HepG2 (cell line): ENCODE data around the gene NFATC3. TPM values are rescaled to one million over a fixed set of nuclear protein-coding genes. Genes with fewer than 3 reads are reported as not detected.

ENCODE experiments used
- BCL6 ChIP-seq: IDR thresholded peaks from 2 replicates; pipeline ENCODE4 v1.6.1; 2016; ENCODE audit warnings: missing genetic modification reagents, missing compliant biosample characterization
- BRD4 ChIP-seq: sonication (generic); formaldehyde crosslinking; IDR thresholded peaks from 2 replicates; pipeline ENCODE4 v1.4.0; 2020; ENCODE audit warnings: missing genetic modification reagents
- DMAP1 ChIP-seq: IDR thresholded peaks from 2 replicates; pipeline ENCODE4 v1.6.1; 2016
- FOXA3 ChIP-seq: IDR thresholded peaks from 2 replicates; pipeline ENCODE4 v1.6.1; 2016; ENCODE audit warnings: missing genetic modification reagents, missing compliant biosample characterization
- FOXJ3 ChIP-seq: sonication (generic); formaldehyde crosslinking; IDR thresholded peaks from 2 replicates; pipeline ENCODE4 v1.4.0; 2020; ENCODE audit warnings: missing genetic modification reagents, mild to moderate bottlenecking, borderline replicate concordance
- KDM4B ChIP-seq: sonication (generic); formaldehyde crosslinking; IDR thresholded peaks from 2 replicates; pipeline ENCODE4 v1.4.0; 2020; ENCODE audit warnings: missing genetic modification reagents
- MTA1 ChIP-seq: sonication (generic); formaldehyde crosslinking; IDR thresholded peaks from 2 replicates; pipeline ENCODE4 v1.4.0; 2020; ENCODE audit warnings: missing genetic modification reagents, mild to moderate bottlenecking, borderline replicate concordance
- NONO ChIP-seq, 2 experiments: fragments of 450-650 bp in 1 of 2; sonication (generic) in 1 of 2; formaldehyde crosslinking in 1 of 2; IDR thresholded peaks in 1 of 2; conservative IDR thresholded peaks in 1 of 2; 2 replicates each; pipeline versions ENCODE4 v1.6.1 to v1.8.0; 2017 to 2022; ENCODE audit warnings: mild to moderate bottlenecking in 1 of 2, missing genetic modification reagents in 1 of 2, moderate library complexity in 1 of 2
- POLR2AphosphoS2 ChIP-seq: IDR thresholded peaks from 2 replicates; pipeline ENCODE4 v1.6.1; 2011; ENCODE audit warnings: low read depth, low read length, improper control_type of control experiment
- SRSF9 ChIP-seq: fragments of 200-400 bp; formaldehyde crosslinking; IDR thresholded peaks from 2 replicates; pipeline ENCODE4 v1.6.1; 2018; ENCODE audit warnings: borderline replicate concordance, mild to moderate bottlenecking, low read depth, low read length; ENCODE audit not compliant: insufficient read depth, poor library complexity, severe bottlenecking
- TARDBP ChIP-seq: sonication (generic); formaldehyde crosslinking; IDR thresholded peaks from 2 replicates; pipeline ENCODE4 v1.8.0; 2022; ENCODE audit warnings: mild to moderate bottlenecking, missing genetic modification reagents
- TEAD3 ChIP-seq: optimal IDR thresholded peaks from 2 replicates; pipeline ENCODE3; 2016; ENCODE audit warnings: borderline replicate concordance
- THAP11 ChIP-seq: IDR thresholded peaks from 2 replicates; pipeline ENCODE4 v1.6.1; 2016; ENCODE audit warnings: missing biosample characterization, missing genetic modification reagents
- ZNF292 ChIP-seq: sonication (generic); formaldehyde crosslinking; IDR thresholded peaks from 2 replicates; pipeline ENCODE4 v1.8.1; 2022; ENCODE audit warnings: mild to moderate bottlenecking, low read depth, missing genetic modification reagents, borderline replicate concordance
- ZNF335 ChIP-seq: sonication (generic); formaldehyde crosslinking; IDR thresholded peaks from 2 replicates; pipeline ENCODE4 v1.4.0; 2020; ENCODE audit warnings: missing genetic modification reagents
- ZNF678 ChIP-seq: sonication (generic); formaldehyde crosslinking; IDR thresholded peaks from 2 replicates; pipeline ENCODE4 v1.4.0; 2020; ENCODE audit warnings: mild to moderate bottlenecking, missing genetic modification reagents
- polyA plus RNA-seq, 8 experiments: library from polyadenylated mRNA; depleted of rRNA in 3 of 8; stranded (reverse) in 7 of 8; unstranded in 1 of 8; fragments of >200 nt; fragmentation: Illumina TruSeq in 4 of 8; extraction: Trizol in 4 of 8; gene quantifications; 2 replicates each; pipeline versions ENCODE4 v1.2.1 to v1.2.3, GENCODE V29; 2011 to 2016; ENCODE audit warnings: low read depth in 4 of 8, missing spikeins in 1 of 8, mixed read lengths in 1 of 8; ENCODE audit not compliant: insufficient read depth in 1 of 8
- total RNA-seq, 5 experiments: library from RNA; depleted of rRNA; stranded (reverse); fragments of >200 nt; fragmentation: Illumina TruSeq; extraction: Trizol; gene quantifications; 2 replicates each; pipeline ENCODE4 v1.2.3, GENCODE V29; 2016; ENCODE audit warnings: low read depth in 1 of 5
- TF ChIP-seq, protein P1 (sequence below): IDR thresholded peaks from 2 replicates; pipeline ENCODE4 v1.6.1; 2018; ENCODE audit warnings: missing genetic modification reagents
- TF ChIP-seq, protein P2 (sequence below): IDR thresholded peaks from 2 replicates; pipeline ENCODE4 v1.6.1; 2016; ENCODE audit warnings: low read depth
- TF ChIP-seq, protein P3 (sequence below): sonication (generic); formaldehyde crosslinking; IDR thresholded peaks from 2 replicates; pipeline ENCODE4 v1.5.1; 2020; ENCODE audit warnings: mild to moderate bottlenecking, missing genetic modification reagents
- TF ChIP-seq, protein P4 (sequence below): sonication (generic); formaldehyde crosslinking; IDR thresholded peaks from 2 replicates; pipeline ENCODE4 v1.5.1; 2020; ENCODE audit warnings: missing genetic modification reagents, mild to moderate bottlenecking, borderline replicate concordance

Gene NFATC3
- total and polyA plus RNA-seq, 2 of the 13 experiments (the other 11 are each of a cell fraction or from before 2014, with no cell fraction given), result 52.6 to 62.7 TPM

DNA sequence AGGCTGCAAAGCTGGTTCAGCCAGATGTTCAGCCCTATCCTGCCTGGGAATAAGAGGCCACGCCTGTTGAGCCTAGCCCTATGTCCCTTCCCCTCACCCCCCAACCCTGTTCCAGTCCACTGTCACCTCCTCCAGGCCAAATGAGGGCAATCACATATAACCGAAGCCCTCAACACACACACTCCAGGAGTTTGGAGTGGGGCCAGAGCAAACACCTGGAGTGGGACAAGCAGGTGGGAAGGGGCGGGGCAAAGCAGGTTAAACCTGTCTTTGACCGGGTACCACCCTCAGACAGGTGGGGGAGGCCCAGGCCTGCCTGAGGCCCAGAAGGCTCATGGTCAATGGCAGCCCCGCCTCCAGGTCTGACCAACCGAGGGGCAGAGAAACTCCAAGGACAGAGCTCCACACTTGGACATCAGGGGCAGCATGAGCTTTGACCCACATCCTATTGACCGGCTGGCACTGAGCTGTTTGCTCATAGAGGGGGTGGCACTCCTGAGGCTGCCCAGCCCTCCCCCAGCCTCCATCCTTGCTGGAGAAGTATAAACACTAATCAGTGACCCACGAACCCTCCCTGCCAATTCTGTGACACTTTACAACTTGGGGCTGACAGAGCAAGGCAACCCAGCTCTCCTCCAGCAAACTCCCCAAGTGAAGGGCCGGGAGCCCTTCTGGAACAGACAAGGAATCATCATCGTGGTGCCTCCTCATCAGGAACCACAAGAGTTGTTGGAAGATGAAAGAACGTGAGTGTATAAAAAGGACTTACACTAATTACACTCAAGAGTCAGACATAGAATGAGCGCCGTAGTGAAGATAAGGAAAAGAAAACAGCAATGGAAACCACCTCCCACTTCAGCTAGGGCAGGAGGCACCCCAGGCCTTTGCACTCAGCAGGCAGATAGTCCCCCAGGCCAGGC, 149.3 kb downstream of the NFATC3 start (continued):
- no peak for TF ChIP-seq SRSF9
- TF ChIP-seq POLR2AphosphoS2, result peak; percentile 90
- TF ChIP-seq BRD4, result peak; percentile 42; the same call in 1 of the 2 replicates
- TF ChIP-seq ZNF678 (CRISPR knock-in tag), result no peak; the same call in 1 of the 2 replicates
- peak; percentile 49; the same call in 1 of the 2 replicates for TF ChIP-seq FOXJ3 (CRISPR knock-in tag)
- peak; percentile 92 for TF ChIP-seq BCL6 (CRISPR knock-in tag)
- TF ChIP-seq, protein P1, sequence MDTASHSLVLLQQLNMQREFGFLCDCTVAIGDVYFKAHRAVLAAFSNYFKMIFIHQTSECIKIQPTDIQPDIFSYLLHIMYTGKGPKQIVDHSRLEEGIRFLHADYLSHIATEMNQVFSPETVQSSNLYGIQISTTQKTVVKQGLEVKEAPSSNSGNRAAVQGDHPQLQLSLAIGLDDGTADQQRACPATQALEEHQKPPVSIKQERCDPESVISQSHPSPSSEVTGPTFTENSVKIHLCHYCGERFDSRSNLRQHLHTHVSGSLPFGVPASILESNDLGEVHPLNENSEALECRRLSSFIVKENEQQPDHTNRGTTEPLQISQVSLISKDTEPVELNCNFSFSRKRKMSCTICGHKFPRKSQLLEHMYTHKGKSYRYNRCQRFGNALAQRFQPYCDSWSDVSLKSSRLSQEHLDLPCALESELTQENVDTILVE (CRISPR knock-in tag), result peak; percentile 78
- TF ChIP-seq, protein P2, sequence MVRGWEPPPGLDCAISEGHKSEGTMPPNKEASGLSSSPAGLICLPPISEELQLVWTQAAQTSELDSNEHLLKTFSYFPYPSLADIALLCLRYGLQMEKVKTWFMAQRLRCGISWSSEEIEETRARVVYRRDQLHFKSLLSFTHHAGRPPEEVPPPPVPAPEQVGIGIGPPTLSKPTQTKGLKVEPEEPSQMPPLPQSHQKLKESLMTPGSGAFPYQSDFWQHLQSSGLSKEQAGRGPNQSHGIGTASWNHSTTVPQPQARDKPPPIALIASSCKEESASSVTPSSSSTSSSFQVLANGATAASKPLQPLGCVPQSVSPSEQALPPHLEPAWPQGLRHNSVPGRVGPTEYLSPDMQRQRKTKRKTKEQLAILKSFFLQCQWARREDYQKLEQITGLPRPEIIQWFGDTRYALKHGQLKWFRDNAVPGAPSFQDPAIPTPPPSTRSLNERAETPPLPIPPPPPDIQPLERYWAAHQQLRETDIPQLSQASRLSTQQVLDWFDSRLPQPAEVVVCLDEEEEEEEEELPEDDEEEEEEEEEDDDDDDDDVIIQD (CRISPR knock-in tag), result no peak; the same call in none of the 2 replicates
- TF ChIP-seq, protein P3, sequence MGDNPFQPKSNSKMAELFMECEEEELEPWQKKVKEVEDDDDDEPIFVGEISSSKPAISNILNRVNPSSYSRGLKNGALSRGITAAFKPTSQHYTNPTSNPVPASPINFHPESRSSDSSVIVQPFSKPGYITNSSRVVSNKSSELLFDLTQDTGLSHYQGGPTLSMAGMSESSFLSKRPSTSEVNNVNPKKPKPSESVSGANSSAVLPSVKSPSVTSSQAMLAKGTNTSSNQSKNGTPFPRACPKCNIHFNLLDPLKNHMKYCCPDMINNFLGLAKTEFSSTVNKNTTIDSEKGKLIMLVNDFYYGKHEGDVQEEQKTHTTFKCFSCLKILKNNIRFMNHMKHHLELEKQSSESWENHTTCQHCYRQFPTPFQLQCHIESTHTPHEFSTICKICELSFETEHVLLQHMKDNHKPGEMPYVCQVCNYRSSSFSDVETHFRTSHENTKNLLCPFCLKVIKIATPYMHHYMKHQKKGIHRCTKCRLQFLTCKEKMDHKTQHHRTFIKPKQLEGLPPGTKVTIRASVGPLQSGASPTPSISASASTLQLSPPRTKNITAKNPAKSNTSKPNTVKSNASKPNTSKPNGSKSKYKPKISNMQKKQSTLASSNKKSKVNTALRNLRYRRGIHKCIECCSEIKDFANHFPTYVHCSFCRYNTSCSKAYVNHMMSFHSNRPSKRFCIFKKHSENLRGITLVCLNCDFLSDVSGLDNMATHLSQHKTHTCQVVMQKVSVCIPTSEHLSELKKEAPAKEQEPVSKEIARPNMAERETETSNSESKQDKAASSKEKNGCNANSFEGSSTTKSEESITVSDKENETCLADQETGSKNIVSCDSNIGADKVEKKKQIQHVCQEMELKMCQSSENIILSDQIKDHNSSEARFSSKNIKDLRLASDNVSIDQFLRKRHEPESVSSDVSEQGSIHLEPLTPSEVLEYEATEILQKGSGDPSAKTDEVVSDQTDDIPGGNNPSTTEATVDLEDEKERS (CRISPR knock-in tag), result peak; percentile 51; the same call in 1 of the 2 replicates
- TF ChIP-seq TEAD3, result peak; percentile 61
- TF ChIP-seq MTA1, result peak; percentile 94; the same call in 1 of the 2 replicates
- no peak for TF ChIP-seq NONO (IDR thresholded peaks at IDR 0.05)
- peak; percentile 60; the same call in 1 of the 2 replicates for TF ChIP-seq NONO (CRISPR knock-in tag; conservative IDR thresholded peaks at IDR 0.05)
- TF ChIP-seq ZNF292, result peak; percentile 16; the same call in 1 of the 2 replicates
- peak; percentile 86; the same call in 1 of the 2 replicates for TF ChIP-seq KDM4B (CRISPR knock-in tag)
- TF ChIP-seq, protein P4, sequence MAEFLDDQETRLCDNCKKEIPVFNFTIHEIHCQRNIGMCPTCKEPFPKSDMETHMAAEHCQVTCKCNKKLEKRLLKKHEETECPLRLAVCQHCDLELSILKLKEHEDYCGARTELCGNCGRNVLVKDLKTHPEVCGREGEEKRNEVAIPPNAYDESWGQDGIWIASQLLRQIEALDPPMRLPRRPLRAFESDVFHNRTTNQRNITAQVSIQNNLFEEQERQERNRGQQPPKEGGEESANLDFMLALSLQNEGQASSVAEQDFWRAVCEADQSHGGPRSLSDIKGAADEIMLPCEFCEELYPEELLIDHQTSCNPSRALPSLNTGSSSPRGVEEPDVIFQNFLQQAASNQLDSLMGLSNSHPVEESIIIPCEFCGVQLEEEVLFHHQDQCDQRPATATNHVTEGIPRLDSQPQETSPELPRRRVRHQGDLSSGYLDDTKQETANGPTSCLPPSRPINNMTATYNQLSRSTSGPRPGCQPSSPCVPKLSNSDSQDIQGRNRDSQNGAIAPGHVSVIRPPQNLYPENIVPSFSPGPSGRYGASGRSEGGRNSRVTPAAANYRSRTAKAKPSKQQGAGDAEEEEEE (CRISPR knock-in tag), result 0 out of 2 replicates have a peak, but pooled peaks have one; percentile 70
- peak; percentile 87; the same call in 1 of the 2 replicates for TF ChIP-seq FOXA3 (CRISPR knock-in tag)
- peak; percentile 71 for TF ChIP-seq THAP11
- TF ChIP-seq ZNF335 (CRISPR knock-in tag), result no peak; the same call in 1 of the 2 replicates
- peak; percentile 37 for TF ChIP-seq TARDBP (CRISPR knock-in tag)
- TF ChIP-seq DMAP1, result 0 out of 2 replicates have a peak, but pooled peaks have one; percentile 28
